GOT3 (cell line): Measurements from ENCODE around the gene TRMT61A.

ENCODE experiments used
- DNase-seq: peaks from one replicate; lab custom pipeline; 2025; ENCODE audit warnings: mixed read lengths; lab: John Stamatoyannopoulos, UW

The TRMT61A gene

DNA sequence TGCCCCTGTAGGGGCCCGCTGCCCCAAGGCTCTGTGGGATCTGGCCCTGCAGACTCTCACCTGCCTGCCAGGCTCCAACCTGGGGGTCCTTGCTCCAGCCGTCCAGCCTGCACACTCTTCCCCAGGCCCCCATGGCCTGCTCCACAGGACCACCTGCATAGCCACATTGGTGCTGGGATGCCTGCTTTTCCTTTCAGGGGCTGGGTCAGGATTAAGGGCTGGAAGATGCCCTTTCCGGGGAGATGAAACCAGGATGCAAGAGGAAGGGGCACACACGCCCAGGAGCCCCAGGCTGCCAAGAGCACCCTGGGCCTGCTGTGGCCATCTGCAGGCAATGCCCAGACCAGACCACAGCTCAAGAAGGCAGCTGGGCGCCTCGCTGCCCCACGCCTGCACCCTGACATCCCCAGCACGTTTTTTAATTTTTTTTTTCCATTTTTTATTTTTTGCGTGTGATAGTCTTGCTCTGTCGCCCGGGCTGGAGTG lies 18.5 kb downstream of the TRMT61A start:
- DNase-seq, result no peak

DNA sequence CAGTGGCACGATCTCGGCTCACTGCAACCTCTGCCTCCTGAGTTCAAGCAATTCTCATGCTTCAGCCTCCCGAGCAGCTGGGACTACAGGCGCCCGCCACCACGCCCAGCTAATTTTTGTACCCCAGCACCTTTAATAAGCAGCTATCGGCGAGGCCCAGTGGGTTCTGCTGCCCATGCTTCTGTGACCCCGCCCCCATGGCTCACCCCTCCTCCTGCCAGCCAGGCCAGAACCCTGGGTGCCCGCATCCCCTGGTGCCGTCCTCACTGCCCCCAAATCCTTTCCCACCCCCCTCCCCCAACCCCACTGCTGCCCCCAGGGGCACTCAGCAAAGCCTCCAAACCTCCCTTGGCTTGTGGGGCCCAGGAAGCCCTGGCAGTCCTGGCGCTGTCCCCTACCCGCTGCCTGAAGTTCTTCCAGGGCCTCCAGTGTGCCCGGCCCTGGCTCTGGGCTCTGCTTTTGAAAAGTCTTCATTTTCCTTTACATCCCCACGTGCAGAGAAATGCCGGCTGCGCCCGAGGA lies 19.0 kb downstream of the TRMT61A start:
- DNase-seq, result no peak

DNA sequence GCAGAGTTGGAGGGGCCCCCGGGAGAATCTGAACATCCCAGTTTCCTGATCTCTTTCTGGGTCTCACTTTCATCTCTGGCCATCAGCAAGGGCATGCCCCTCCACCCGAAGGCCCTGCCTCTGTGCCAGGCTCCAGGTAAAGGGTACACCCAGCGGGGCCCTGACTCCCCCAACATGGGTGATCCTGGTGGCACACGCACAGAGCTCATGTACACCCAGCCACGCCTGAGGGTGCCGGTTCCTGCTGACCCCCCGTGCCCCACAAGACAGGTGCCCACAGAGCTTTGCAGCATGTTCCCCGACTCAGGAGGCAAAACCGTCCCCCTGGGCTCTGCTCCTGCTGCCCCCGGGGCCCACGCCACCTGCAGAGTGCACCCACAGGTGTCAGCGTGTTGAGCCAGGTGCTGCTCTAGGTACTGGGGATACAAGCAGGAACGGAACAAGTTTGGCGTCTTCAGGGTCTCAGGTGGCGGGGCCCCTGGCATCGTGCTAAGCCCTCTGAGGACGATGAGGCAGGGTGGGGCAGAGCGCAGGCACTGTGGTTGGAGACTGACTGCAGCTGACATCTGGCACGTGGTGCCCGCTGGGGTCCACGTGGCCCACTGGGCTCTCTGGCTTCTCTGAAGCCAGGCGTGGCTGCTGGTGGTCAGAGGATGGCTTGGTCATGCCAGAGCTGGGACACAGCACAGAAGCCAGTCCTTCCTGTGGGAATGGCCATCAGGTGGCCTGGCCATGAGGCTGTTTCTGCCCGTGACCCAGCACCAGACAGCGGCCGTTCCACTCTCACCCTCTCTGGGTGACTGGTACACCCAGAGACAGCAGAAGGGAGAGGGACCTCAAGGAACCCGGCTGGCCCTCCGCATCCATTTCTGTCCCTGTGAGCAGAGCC lies 19.7 kb downstream of the TRMT61A start:
- DNase-seq, result no peak

DNA sequence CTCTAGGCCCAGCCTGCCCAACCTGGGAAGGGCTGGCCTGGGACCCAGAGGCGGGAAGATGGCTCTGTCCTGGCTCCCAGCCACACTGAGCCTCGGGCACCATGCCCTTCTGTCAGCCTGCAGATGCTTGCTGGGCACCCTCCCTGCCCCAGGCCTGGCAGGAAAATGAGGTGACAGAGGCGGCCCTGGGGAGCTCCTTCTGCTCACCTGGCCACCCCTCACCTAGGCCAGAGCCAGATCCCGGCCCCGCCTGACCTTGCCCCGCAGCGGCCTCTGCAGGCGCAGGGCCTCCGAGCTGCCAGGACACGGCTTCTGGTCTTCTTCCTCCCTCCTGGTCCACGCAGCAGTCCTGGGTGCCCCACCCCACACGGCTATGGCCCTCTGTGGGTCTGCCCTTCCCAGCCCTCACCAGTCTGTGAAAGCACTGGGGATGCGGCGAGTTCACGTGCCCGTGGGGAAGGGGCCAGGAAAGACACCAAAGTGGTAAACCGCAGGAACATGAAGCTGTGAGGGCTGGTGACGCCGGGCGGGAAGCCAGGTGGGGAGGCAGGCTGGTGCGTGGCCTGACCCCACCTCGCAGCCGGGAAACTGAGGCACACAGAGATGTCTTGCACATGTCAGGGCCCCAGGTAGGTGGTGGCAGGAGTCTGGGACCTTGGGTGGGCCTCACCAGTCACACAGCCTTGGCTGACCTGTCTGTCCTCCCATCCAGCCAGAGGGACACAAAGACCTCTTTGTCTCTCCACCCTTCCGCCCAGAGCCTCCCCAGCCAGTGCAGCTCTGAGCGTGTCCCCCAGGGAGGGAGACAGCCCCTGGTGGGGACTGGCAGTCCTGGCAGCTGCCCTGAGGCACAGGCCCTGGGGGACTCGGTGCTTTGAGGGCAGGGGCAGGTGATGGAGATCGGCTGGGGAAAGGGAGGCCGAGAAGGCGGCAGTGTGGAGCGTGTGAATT lies 20.6 kb downstream of the TRMT61A start:
- DNase-seq, result no peak

DNA sequence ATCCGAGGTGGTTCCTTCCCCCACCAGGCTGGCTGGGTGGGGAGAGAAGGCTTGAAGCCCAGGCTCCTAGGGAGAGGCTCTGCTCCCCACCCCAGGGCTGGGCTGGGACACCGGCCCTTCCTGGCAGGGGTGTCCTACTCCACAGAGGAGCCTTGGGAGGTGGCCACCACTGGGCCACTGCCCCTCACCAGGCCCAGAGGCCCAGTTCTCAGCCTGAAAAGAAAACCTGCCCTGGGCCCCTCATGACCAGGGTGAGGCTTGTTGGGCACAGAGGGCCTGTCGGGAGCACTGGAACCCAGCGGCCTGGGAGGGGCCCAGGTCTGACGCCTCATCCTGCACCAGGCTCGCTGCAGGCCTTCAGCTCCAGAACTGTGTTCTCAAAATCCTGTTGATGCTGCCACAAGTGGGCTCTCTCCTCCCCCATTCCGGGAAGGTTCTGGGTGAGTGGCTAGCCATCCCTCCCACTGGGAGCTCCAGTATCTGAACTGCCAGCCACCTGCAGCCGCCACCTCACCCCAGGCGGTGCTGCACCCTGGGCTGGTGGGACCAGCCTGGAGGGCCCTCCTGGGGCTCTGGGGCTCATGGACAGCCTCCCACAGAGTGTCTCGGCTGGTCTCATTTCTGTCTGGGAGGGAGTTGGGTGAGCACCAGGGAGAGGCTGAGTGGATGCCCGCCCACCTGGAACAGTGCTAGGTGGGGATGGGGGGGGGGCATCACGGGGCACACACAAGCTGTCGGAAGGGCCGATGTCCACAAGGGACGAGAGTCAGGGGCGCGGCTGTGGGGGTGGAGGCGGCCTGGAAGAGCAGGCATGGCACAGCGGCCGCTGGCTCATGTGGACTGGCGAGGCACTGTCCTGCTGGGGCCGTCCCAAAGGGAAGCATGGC lies 21.7 kb downstream of the TRMT61A start:
- no peak for DNase-seq

DNA sequence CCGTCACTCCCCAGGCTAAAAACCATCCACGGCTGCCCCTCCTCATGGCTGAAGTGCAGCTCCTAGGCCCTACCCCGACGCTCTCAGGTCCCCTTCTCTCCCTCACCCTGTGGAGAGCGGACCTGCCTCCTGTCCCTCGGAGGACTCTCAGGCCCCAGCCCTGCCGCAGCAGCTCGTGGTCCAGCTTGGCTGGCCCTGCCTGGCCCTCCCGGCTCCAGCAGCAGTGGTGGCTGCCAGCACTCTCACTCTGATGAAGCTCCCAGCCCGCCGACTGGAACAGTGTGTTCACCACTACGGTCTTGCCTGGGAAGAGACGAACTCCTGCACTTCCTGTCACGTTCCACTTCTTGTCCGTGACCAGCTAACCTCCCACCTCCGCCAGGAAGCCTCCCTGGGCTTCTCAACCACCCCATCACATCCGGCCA lies 22.4 kb downstream of the TRMT61A start:
- DNase-seq, result no peak

DNA sequence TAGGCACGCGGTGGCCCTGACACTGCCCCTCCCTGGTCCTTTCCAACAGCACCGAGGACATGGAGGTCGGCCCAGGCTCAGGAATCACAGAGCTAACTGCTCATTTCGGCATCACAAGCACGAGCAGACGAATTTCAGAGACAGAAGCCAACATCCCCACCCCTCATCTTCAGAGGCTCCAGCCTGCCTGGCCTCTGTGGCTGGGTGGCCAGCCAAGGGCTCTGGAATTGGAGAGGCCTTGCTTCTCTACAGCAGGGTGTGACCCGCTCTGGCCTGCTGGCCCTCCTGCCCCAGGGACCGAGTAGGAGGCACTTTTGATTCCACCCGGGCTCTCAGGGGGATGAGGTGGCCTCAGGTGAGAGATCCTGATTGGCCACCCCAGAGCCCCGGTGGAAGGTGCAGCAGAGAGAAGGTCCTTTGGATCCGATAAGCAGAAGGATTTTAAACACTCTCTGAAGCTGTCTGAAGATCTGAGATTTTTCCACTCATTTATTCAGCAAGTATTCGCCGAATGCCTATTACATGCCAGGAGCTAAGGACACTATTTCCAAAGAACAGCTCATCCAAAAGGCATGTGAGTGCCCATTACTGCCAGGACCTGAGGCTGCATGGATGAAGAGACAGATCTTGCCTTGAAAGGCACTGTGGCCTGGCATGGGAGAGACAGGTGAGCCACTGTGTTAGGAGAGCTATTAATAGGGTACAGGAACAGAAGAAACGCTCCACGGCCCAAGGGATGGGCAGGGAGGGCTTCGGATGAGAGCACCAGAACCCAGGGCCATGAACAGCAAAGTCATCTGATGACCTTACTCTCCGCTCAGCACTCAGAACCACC lies 23.2 kb downstream of the TRMT61A start:
- no peak for DNase-seq

DNA sequence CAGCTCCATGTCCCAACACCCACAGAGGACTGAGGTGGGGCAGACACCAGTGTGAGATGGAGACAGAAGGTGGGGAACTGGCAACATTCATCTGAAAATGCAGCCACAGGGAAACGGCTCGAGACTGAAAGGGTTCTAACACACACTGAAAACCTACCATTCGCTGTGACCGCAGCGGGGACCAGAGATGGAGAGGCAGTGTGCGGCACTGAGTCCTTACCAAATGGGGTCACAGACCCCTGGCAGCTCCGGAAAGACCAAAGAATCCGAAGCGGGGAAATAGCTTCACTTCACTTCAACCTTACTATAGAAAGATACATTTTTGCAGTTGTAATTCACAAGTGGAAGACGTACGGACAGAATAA lies 23.8 kb downstream of the TRMT61A start:
- no peak for DNase-seq

DNA sequence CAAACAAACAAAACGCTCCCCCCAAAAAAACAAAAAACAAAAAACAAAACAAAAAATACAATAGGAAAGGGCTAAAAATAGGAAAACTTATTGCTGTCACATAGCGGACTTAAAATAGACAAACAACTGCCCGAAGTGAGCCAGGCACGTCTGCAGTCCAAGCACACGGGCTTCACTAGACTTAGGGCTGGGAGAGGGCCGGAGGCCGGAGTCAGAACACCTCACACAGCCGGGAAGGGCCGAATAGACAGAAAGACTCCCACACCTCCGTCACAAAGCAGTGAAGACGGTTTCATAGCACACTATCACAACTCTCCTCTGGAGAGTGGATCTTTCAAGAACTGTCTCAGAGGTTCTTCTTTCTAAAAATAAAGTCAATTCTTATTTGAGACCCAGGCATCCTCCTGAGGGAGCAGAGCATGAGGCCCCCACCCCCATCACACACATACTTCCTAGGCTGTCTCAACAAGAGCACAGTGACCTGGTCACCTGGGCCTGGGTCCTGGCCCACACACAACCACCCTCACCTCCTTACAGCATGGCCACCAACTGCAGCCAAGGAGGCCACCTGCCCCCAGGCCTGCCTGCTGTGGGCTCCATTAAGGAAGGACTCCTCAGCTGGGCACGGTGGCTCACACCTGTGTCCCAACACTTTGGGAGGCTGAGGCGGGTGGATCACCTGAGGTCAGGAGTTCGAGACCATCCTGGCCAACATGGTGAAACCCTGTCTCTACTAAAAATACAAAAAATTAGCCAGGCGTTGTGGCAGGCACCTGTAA lies 26.8 kb downstream of the TRMT61A start:
- no peak for DNase-seq

DNA sequence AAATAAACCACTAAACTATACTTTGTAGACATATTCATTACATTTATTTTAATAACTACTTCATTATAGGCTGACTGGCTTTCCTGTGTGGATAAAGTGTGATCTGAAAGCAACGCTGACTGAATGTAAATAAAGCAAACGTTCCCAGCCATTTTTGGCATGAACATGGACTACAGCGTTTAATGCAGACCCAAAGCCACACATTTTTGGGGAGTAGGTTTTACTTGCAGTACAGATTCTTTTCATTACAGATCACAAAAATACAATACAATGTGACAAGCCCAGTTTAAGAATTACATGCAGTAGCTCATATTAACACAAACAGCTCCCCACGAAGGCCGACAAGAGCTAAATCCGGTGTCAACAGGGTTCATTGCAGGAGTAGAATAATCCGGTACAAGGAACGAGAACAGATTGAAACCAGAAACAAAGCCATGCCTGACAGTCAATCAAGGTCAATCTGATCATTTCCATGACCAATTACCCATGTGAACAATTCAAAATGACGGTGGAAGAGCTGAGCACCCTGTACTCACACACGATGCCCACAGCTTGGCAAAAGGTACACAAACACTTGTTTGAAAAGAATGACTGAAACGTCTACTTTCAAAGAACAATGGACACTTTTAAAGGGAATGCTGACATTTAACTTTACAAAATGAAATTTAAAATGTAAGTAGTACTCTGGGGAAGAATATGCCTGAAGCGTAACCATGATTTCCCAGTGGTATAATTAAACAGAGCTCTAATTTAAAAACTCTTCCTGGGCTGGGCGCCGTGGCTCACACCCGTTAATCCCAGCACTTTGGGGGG lies 28.2 kb downstream of the TRMT61A start:
- DNase-seq, result no peak

DNA sequence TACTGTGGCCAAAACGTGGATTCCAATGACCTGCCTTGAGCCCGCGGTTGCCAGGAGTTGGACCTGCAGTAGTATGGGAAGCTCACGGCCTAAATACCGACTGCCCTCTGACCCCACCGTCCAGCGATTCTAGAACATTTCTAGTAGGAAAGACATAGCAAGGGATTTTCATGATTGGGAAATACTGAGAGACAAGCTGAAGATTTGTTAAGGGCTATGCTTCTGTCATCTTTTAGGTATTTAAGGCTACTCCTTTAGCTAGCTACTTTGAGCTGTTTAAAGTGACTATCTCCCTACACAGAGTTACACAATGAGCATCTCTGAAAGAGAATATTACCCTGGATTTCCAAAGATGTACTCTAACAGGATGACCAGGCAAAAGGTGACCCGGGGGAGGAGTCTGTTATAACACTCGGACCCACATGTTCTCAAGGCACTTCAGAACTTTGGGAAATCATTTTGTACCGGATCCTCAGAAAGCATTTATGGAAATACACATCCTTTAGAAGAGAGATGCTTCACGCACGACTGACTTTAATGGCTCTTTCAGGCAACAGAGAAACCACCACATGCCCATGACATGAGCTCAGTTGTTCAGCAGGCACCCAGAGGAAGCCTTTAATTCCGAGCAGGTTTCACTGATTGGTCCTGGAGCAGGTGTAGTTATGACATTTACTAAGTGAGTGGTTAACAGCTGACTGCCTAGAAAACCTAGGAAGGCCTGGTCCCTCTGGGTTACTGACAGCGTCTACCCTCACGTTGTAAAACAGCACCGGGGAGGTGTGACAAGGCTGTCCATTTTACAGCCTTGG lies 29.3 kb downstream of the TRMT61A start:
- DNase-seq, result no peak

DNA sequence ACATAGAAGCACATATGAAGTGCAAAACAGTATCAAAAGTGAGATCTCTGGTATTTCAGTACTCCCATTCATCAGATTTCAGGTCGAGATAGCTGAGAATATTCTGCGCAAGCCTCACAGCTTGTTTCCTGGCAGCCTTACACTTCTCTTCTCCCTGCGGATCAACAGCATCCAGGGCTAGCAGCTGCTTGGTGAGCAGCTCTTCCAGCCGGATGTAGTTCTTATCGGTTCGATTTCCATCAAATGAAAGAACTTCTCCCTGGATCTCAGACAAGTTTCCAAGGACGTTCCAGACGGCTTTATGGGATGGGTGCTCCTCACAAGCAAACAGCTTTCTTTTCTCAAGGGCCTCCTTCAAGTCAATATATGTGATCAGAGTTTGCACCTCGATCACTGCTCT lies 30.8 kb downstream of the TRMT61A start:
- DNase-seq, result no peak

DNA sequence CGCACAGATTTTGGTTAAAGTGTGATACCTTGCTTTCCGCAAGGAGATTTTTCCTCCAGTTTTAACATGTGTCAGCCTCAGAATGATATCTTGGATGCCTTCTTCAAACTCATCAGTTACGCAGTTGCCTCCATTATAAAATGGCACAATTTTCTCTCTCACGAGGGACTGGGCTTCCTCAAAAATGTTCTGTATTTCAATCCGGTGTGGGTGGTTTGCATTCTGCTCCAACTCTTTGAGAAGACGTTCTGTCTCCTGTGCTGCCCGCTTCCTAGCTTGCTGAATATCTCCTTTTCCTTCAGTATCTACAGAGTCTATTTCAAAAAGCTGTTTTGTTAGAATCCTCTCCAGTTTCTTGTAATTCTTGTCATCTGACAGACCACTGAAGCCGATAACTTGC lies 31.7 kb downstream of the TRMT61A start:
- no peak for DNase-seq

DNA sequence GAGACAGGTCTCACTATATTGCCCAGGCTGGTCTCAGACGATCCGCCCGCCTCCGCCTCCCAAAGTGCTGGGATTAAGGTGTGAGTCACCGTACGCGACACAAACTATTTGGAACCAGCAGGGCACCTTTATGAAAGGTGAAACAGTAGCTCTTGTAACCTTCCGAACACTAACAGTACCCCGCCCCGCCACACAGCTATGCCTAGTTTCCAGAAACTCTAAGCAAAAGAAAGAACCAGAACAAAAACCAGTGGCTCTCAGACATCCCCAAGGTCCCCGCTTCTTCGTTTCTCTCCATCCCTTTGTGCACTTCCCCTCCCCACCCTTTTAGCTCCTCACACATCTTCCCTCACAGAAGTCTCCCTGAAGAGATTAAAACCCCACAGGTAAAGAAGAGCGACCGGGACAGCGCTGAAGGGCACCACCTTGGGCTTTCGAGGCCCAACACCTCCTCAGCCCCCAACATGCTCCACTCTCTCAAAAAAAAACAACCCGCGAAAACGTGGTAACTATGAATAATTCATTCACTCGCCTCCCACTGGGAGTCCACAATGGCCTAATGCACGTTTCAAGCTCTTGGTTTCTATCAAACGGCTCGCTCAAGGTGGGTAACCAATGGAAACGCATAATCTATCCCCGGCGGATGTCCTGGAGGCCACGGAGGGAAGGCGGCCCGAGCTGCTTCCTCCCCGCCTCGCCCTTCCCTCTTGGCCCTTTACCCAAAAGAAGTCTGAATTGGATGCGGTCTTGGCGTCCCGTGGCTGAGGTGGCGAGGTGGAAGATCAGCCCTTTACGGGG lies 32.6 kb downstream of the TRMT61A start:
- no peak for DNase-seq

DNA sequence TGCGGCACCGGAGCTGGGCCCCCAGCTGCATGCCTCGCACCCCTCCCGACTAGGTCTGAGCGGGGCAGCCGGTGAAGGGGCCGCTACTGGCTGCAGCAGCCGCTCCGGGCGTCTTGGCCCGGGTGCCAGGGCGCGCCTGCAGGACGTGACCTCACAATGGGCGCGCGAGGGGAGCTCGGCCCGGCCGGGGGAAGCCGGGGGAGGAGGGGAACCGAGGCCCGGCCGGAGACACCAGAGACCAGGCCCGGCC lies 33.1 kb downstream of the TRMT61A start:
- DNase-seq, result no peak

DNA sequence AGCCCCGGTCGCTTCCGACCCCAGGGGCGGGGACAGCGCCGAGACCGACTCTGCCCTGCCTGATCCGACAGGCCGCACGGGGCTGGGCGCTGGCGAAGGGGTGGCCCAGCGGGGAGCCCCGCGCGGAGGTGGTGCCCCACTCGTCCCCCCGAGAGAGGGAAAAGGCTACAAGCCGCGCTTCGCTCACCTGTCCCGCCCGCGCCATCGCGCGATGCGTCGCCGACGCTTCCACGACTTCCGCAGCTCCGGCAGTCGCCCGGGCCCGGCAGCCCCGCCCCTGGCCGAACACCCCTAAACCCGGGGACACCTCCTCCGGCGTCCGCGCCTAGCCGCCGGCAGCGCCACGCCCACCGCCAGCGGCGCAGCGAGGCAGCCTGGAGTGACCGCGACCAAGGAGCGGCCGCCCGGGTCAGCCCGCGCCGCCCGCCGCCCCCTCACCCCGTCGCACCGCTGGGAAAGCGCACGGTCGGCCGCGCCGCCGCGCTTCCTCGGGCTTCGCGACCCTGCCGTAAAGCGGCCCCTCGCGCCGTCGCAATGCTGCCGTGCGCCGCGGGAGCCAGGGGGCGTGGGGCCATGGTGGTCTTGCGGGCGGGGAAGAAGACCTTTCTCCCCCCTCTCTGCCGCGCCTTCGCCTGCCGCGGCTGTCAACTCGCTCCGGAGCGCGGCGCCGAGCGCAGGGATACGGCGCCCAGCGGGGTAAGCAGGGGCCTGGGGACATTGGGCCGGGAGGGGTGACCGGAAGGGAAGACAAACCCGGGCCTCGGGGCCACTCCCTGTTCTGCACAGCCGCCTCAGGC lies 33.6 kb downstream of the TRMT61A start, which contains the start of the genes BAG5 and COA8:
BAG5 (minus strand) TSS at position 229 of the 797 bp plus-strand sequence. CDS start 1,493 bp downstream, outside the sequence.
COA8 (plus strand) TSS at position 532 of the 797 bp plus-strand sequence; CDS start at position 574, 42 bp downstream.
- peak; percentile 34 for DNase-seq
